Sciatic nerve (tissue), 2 donors: ENCODE data around the gene ATIC. TPM values are rescaled to one million over a fixed set of nuclear protein-coding genes. Genes with fewer than 3 reads are reported as not detected.
A peak's percentile ranks its signal among the peaks of the same experiment; 100 is the strongest.

Experiments used
- ATAC-seq: fragments of 200-7000 bp; cut with Tn5 transposase; one replicate; pipeline ENCODE4 v1.9.1; 2020; ENCODE audit warnings: mild to moderate bottlenecking, moderate library complexity
- DNase-seq: peaks from one replicate; pipeline ENCODE4 v3.0.0-alpha.2; 2020; ENCODE audit warnings: low spot score
- intact Hi-C: fragments of 100-400 bp; cut with DNase I; formaldehyde crosslinking; loops from one replicate; pipeline ENCODE4 v1.14.2; 2022
- total RNA-seq: library from RNA; stranded (reverse); fragmentation: NEBNext Ultra II Directional; extraction: Animal tissue kit (Norgen Biotek cat#: 25700); gene quantifications from one replicate; pipeline ENCODE4 v1.2.1, GENCODE V29; 2021
- donor health status: DM: no; HTN: no; CAD: no.
- donor health status: DM: no; HTN: no; CAD: no.

The ATIC gene
- total RNA-seq, result 62.8 TPM

GRCh38 chr2:215311625-215312396, at the start of gene ATIC:
ATIC (plus strand) TSS chr2:215312059; CDS start chr2:215312143, 84 bp downstream.
- intact Hi-C loops, result no loop called here
- ATAC-seq, result peak; percentile 99
- peak; percentile 95 for DNase-seq

- DNase-seq, result no peak
Observed at GRCh38 chr2:215262303-215262702, 49.6 kb upstream of the ATIC start.

GRCh38 chr2:215262741-215263362, 49.0 kb upstream of the ATIC start:
- ATAC-seq, result no peak
- intact Hi-C loops, result no loop called here
- DNase-seq, result no peak

More at GRCh38 chr2:215262303-215262702, 49.6 kb upstream of the ATIC start:
- no peak for ATAC-seq
- intact Hi-C loops, result no loop called here

- no peak for ATAC-seq
- DNase-seq, result no peak
- intact Hi-C loops, result no loop called here
Observed at GRCh38 chr2:215264374-215264773, 47.5 kb upstream of the ATIC start.

- peak; percentile 73 for DNase-seq
- intact Hi-C loops, result no loop called here
- ATAC-seq, result peak; percentile 56
Observed at GRCh38 chr2:215269397-215270117, 42.3 kb upstream of the ATIC start.

GRCh38 chr2:215270118-215270451, 41.8 kb upstream of the ATIC start:
- ATAC-seq (no peak), DNase-seq (no peak)
- intact Hi-C loops, result no loop called here

GRCh38 chr2:215271446-215271845, 40.4 kb upstream of the ATIC start:
- intact Hi-C loops, result no loop called here
- DNase-seq (no peak), ATAC-seq (no peak)

- DNase-seq, result no peak
- intact Hi-C loops, result no loop called here
- no peak for ATAC-seq
Observed at GRCh38 chr2:215272918-215273317, 38.9 kb upstream of the ATIC start.

GRCh38 chr2:215274829-215275228, 37.0 kb upstream of the ATIC start:
- no peak for DNase-seq
- no peak for ATAC-seq
- intact Hi-C loops, result no loop called here

GRCh38 chr2:215275824-215276223, 36.0 kb upstream of the ATIC start:
- intact Hi-C loops, result no loop called here
- DNase-seq (no peak), ATAC-seq (no peak)

GRCh38 chr2:215277944-215278343, 33.9 kb upstream of the ATIC start:
- DNase-seq, result no peak
- ATAC-seq, result peak; percentile 22
- intact Hi-C loops, result no loop called here

GRCh38 chr2:215280326-215280725, 31.5 kb upstream of the ATIC start:
- DNase-seq (no peak), ATAC-seq (no peak)
- intact Hi-C loops, result no loop called here

GRCh38 chr2:215283221-215283620, 28.6 kb upstream of the ATIC start:
- DNase-seq (no peak), ATAC-seq (no peak)
- intact Hi-C loops, result no loop called here

GRCh38 chr2:215286309-215286708, 25.6 kb upstream of the ATIC start:
- no peak for ATAC-seq
- no peak for DNase-seq
- intact Hi-C loops, result no loop called here

GRCh38 chr2:215288112-215288815, 23.6 kb upstream of the ATIC start:
- no peak for ATAC-seq
- no peak for DNase-seq
- intact Hi-C loops, result no loop called here

GRCh38 chr2:215290980-215291599, 20.8 kb upstream of the ATIC start:
- intact Hi-C loops, result no loop called here
- DNase-seq (no peak), ATAC-seq (peak; percentile 46)

- no peak for DNase-seq
- no peak for ATAC-seq
- intact Hi-C loops, result no loop called here
Observed at GRCh38 chr2:215293879-215294278, 18.0 kb upstream of the ATIC start.

- ATAC-seq (no peak), DNase-seq (no peak)
- intact Hi-C loops, result no loop called here
Observed at GRCh38 chr2:215299337-215299859, 12.5 kb upstream of the ATIC start.

- intact Hi-C loops, result no loop called here
- ATAC-seq (no peak), DNase-seq (no peak)
Observed at GRCh38 chr2:215301994-215302393, 9.9 kb upstream of the ATIC start.
